H9 (cell line): ENCODE results near the gene BMPER. TPM values are rescaled to one million over a fixed set of nuclear protein-coding genes. Genes with fewer than 3 reads are reported as not detected.

ENCODE experiments used
- DNase-seq: peaks from one replicate; pipeline ENCODE4 v3.0.0-alpha.2; 2017
- H2AFZ ChIP-seq: one replicate; pipeline ENCODE4 v1.6.1; 2013; ENCODE audit warnings: mild to moderate bottlenecking, low read length, control low read depth, moderate library complexity
- H2AK5ac ChIP-seq: 2 replicates; pipeline ENCODE4 v1.6.1; 2013; ENCODE audit warnings: low read length, control low read depth, mixed read lengths; ENCODE audit not compliant: insufficient read length
- H2BK120ac ChIP-seq: one replicate; pipeline ENCODE4 v1.6.1; 2013; ENCODE audit warnings: low read depth, mild to moderate bottlenecking, low read length, control low read depth, inconsistent platforms; ENCODE audit not compliant: poor library complexity, severe bottlenecking
- H2BK12ac ChIP-seq: 2 replicates; pipeline ENCODE4 v1.6.1; 2013; ENCODE audit warnings: low read length, control low read depth, mixed read lengths, low read depth; ENCODE audit not compliant: insufficient read length
- H2BK15ac ChIP-seq: 2 replicates; pipeline ENCODE4 v1.6.1; 2013; ENCODE audit warnings: low read depth, low read length, control low read depth
- H2BK20ac ChIP-seq: one replicate; pipeline ENCODE4 v1.6.1; 2013; ENCODE audit warnings: low read depth, mild to moderate bottlenecking, low read length, control low read depth, inconsistent platforms; ENCODE audit not compliant: poor library complexity, severe bottlenecking
- H2BK5ac ChIP-seq: 2 replicates; pipeline ENCODE4 v1.6.1; 2013; ENCODE audit warnings: low read length, control low read depth, mixed read lengths; ENCODE audit not compliant: insufficient read length
- H3K14ac ChIP-seq: 2 replicates; pipeline ENCODE4 v1.6.1; 2013; ENCODE audit warnings: low read length, control low read depth; ENCODE audit not compliant: insufficient read depth
- H3K18ac ChIP-seq: 2 replicates; pipeline ENCODE4 v1.6.1; 2013; ENCODE audit warnings: low read depth, mild to moderate bottlenecking, mixed read lengths, low read length, control low read depth; ENCODE audit not compliant: insufficient read length
- H3K23ac ChIP-seq: 2 replicates; pipeline ENCODE4 v1.6.1; 2013; ENCODE audit warnings: low read length, control low read depth, mixed read lengths, low read depth; ENCODE audit not compliant: insufficient read length
- H3K23me2 ChIP-seq: 2 replicates; pipeline ENCODE4 v1.6.1; 2013; ENCODE audit warnings: low read depth, mild to moderate bottlenecking, mixed read lengths, low read length, control low read depth; ENCODE audit not compliant: insufficient read length, poor library complexity, severe bottlenecking
- H3K27ac ChIP-seq: 2 replicates; pipeline ENCODE4 v1.5.1; 2013; ENCODE audit warnings: low read length, control low read depth, mixed read lengths, low read depth; ENCODE audit not compliant: insufficient read length
- H3K27me3 ChIP-seq: 2 replicates; pipeline ENCODE4 v1.6.1; 2013; ENCODE audit warnings: low read length, control low read depth, inconsistent platforms; ENCODE audit not compliant: insufficient read depth
- H3K4ac ChIP-seq: 2 replicates; pipeline ENCODE4 v1.6.1; 2013; ENCODE audit warnings: low read depth, mild to moderate bottlenecking, control low read depth, inconsistent platforms, low read length, moderate library complexity
- H3K4me1 ChIP-seq: 2 replicates; pipeline ENCODE4 v1.6.1; 2013; ENCODE audit warnings: low read length, control low read depth, inconsistent platforms; ENCODE audit not compliant: insufficient read depth
- H3K4me2 ChIP-seq: 2 replicates; pipeline ENCODE4 v1.6.1; 2013; ENCODE audit warnings: low read length, control low read depth, mixed read lengths; ENCODE audit not compliant: insufficient read length, insufficient read depth
- H3K56ac ChIP-seq: 2 replicates; pipeline ENCODE4 v1.6.1; 2013; ENCODE audit warnings: low read depth, mild to moderate bottlenecking, mixed read lengths, low read length, control low read depth; ENCODE audit not compliant: insufficient read length
- H3K79me1 ChIP-seq: 2 replicates; pipeline ENCODE4 v1.6.1; 2013; ENCODE audit warnings: low read depth, mild to moderate bottlenecking, moderate library complexity, low read length, control low read depth, inconsistent platforms; ENCODE audit not compliant: insufficient read depth, poor library complexity, severe bottlenecking
- H3K79me2 ChIP-seq: 2 replicates; pipeline ENCODE4 v1.6.1; 2013; ENCODE audit warnings: low read length, control low read depth, inconsistent platforms; ENCODE audit not compliant: insufficient read depth
- H3K9ac ChIP-seq: 2 replicates; pipeline ENCODE4 v1.6.1; 2013; ENCODE audit warnings: low read length, control low read depth, mixed read lengths; ENCODE audit not compliant: insufficient read length; ENCODE audit errors: extremely low read depth
- H3K9me3 ChIP-seq: one replicate; pipeline ENCODE4 v1.6.1; 2013; ENCODE audit warnings: low read depth, low read length, inconsistent platforms; ENCODE audit not compliant: control insufficient read depth
- H3T11ph ChIP-seq: one replicate; pipeline ENCODE4 v1.6.1; 2013; ENCODE audit warnings: mild to moderate bottlenecking, low read length, control low read depth, inconsistent platforms
- H4K20me1 ChIP-seq: one replicate; pipeline ENCODE4 v1.6.1; 2013; ENCODE audit not compliant: control insufficient read depth, insufficient read length, insufficient read depth
- H4K5ac ChIP-seq: 2 replicates; pipeline ENCODE4 v1.6.1; 2013; ENCODE audit warnings: low read depth, mild to moderate bottlenecking, mixed read lengths, low read length, control low read depth; ENCODE audit not compliant: insufficient read length
- H4K8ac ChIP-seq: replicated peaks from 2 replicates; pipeline ENCODE4 v1.6.1; 2013; ENCODE audit warnings: low read length, control low read depth, mixed read lengths, low read depth; ENCODE audit not compliant: insufficient read length
- H4K91ac ChIP-seq: 2 replicates; pipeline ENCODE4 v1.6.1; 2013; ENCODE audit warnings: low read depth, mild to moderate bottlenecking, moderate library complexity, mixed read lengths, low read length, control low read depth; ENCODE audit not compliant: insufficient read length
- H3K27ac Mint-ChIP-seq, 3 experiments: 2 replicates in 2 of 3; 3 replicates in 1 of 3; pipeline ENCODE4 v1.8.0; 2020 to 2021; ENCODE audit warnings: mixed read lengths in 3 of 3, mild to moderate bottlenecking in 1 of 3, moderate library complexity in 1 of 3
- H3K27me3 Mint-ChIP-seq: 2 replicates; pipeline ENCODE4 v1.8.0; 2021; ENCODE audit warnings: low read depth, mild to moderate bottlenecking, moderate library complexity, mixed read lengths
- H3K36me3 Mint-ChIP-seq, 3 experiments: 2 replicates in 2 of 3; 3 replicates in 1 of 3; pipeline ENCODE4 v1.8.0; 2020 to 2021; ENCODE audit warnings: low read depth in 3 of 3, mixed read lengths in 3 of 3; ENCODE audit not compliant: insufficient read depth in 1 of 3
- H3K4me1 Mint-ChIP-seq, 2 experiments: 2 replicates each; pipeline ENCODE4 v1.8.0; 2020; ENCODE audit warnings: mixed read lengths in 2 of 2
- H3K4me3 Mint-ChIP-seq, 2 experiments: 2 replicates in 1 of 2; 3 replicates in 1 of 2; pipeline ENCODE4 v1.8.0; 2020 to 2021; ENCODE audit warnings: mild to moderate bottlenecking in 2 of 2, mixed read lengths in 2 of 2, moderate library complexity in 1 of 2
- H3K9me3 Mint-ChIP-seq, 2 experiments: 2 replicates in 1 of 2; 3 replicates in 1 of 2; pipeline ENCODE4 v1.8.0; 2020; ENCODE audit warnings: mild to moderate bottlenecking in 2 of 2, mixed read lengths in 2 of 2, moderate library complexity in 1 of 2
- CTCF ChIP-seq: fragments of 200-600 bp; sonication (generic); conservative IDR thresholded peaks from 3 replicates; pipeline ENCODE4 v1.8.0; 2021; ENCODE audit warnings: antibody characterized with exemption, mild to moderate bottlenecking
- WGBS: extraction: QIAGEN DNeasy Blood & Tissue Kit; methylation state at CpG from one replicate; pipeline ENCODE4 v1.1.7; 2013; ENCODE audit warnings: missing lambda C conversion rate, low lambda C conversion rate, mixed read lengths; ENCODE audit not compliant: insufficient read length; ENCODE audit errors: extremely low coverage; 5-methylcytosine and 5-hydroxymethylcytosine counted together
- total RNA-seq: library from RNA; stranded (reverse); gene quantifications from 2 replicates; pipeline ENCODE4 v1.2.1, GENCODE V29; 2021

The BMPER gene
- total RNA-seq, 1 experiment from 2014 or later, result 0.20 TPM

- peaks cover 0 to under 1% of the 10 kb centered on the region in 2 experiments; a peak in 1 of 4 replicates for H3K4me1 Mint-ChIP-seq
- H3K4me2 ChIP-seq, result no peak overlapping the region
These were observed 59.3 kb downstream of the BMPER start for GRCh38 chr7:33964417-33965182.

More at GRCh38 chr7:33964417-33965182, 59.3 kb downstream of the BMPER start:
- WGBS, result no CpG with 5 or more reads among the region's 9 CpGs
- Histone ChIP-seq H3K9me3 (no peaks in the 10 kb centered on the region), H2BK5ac (no peak overlapping the region), H2AFZ (no peak overlapping the region), H3K79me1 (no peaks in the 10 kb centered on the region), H3K9ac (no peak overlapping the region), H3K23ac (no peak overlapping the region), H3K4me1 (no peaks in the 10 kb centered on the region; the same call in 1 of the 2 replicates), H3K18ac (no peak overlapping the region), H2BK20ac (no peak overlapping the region), H4K91ac (no peak overlapping the region), H2BK120ac (no peak overlapping the region), H3K14ac (no peak overlapping the region), H3K79me2 (no peaks in the 10 kb centered on the region), H2BK15ac (no peak overlapping the region), H3K4ac (no peak overlapping the region), H3K27me3 (no peaks in the 10 kb centered on the region), H4K20me1 (no peaks in the 10 kb centered on the region), H3K56ac (no peak overlapping the region), H3K27ac (no peak overlapping the region), H2AK5ac (no peak overlapping the region), H3K23me2 (no peaks in the 10 kb centered on the region), H4K8ac (no peak overlapping the region), H3T11ph (no peak overlapping the region), H2BK12ac (no peak overlapping the region), H4K5ac (no peak overlapping the region)
- H3K4me3 Mint-ChIP-seq, result no peak overlapping the region
- H3K9me3 Mint-ChIP-seq, result no peaks in the 10 kb centered on the region
- H3K27me3 Mint-ChIP-seq, result no peaks in the 10 kb centered on the region; the same call in 1 of the 2 replicates
- DNase-seq, result no peak
- no peak for TF ChIP-seq CTCF
- H3K27ac Mint-ChIP-seq, result no peak overlapping the region
- no peaks in the 10 kb centered on the region; a peak in 2 of 7 replicates for H3K36me3 Mint-ChIP-seq
